Measurements from ENCODE around the gene B4GALNT3.

Gene B4GALNT3

GRCh38 chr12:507391-507796 lies 47.7 kb downstream of the B4GALNT3 start:
- no peak overlapping the region for H3K4me3 ChIP-seq (replicated peaks; ENCODE audit: low read depth, low read length)
- no peak for DNase-seq (ENCODE audit: extremely low read depth, low read depth)
- no peak for TF ChIP-seq CTCF (IDR thresholded peaks at IDR 0.05; ENCODE audit: low read depth, low read length, missing control alignments)

GRCh38 chr12:508145-508544 lies 48.4 kb downstream of the B4GALNT3 start:
- no peak overlapping the region for H3K4me3 ChIP-seq (replicated peaks; ENCODE audit: low read depth, low read length)
- DNase-seq (ENCODE audit: extremely low read depth, low read depth), result no peak
- TF ChIP-seq CTCF (IDR thresholded peaks at IDR 0.05; ENCODE audit: low read depth, low read length, missing control alignments), result no peak

GRCh38 chr12:508795-509194 lies 49.1 kb downstream of the B4GALNT3 start:
- H3K4me3 ChIP-seq (replicated peaks; ENCODE audit: low read depth, low read length), result no peak overlapping the region
- no peak for DNase-seq (ENCODE audit: extremely low read depth, low read depth)
- TF ChIP-seq CTCF (IDR thresholded peaks at IDR 0.05; ENCODE audit: low read depth, low read length, missing control alignments), result no peak

GRCh38 chr12:509500-509899 lies 49.8 kb downstream of the B4GALNT3 start:
- TF ChIP-seq CTCF (IDR thresholded peaks at IDR 0.05; ENCODE audit: low read depth, low read length, missing control alignments), result no peak
- no peak for DNase-seq (ENCODE audit: extremely low read depth, low read depth)
- no peak overlapping the region for H3K4me3 ChIP-seq (replicated peaks; ENCODE audit: low read depth, low read length)

GRCh38 chr12:510071-510825 lies 50.5 kb downstream of the B4GALNT3 start:
- no peak overlapping the region for H3K4me3 ChIP-seq (replicated peaks; ENCODE audit: low read depth, low read length)
- no peak for TF ChIP-seq CTCF (IDR thresholded peaks at IDR 0.05; ENCODE audit: low read depth, low read length, missing control alignments)
- DNase-seq (ENCODE audit: extremely low read depth, low read depth), result no peak

- no peak for TF ChIP-seq CTCF (IDR thresholded peaks at IDR 0.05; ENCODE audit: low read depth, low read length, missing control alignments)
- no peak for DNase-seq (ENCODE audit: extremely low read depth, low read depth)
- H3K4me3 ChIP-seq (replicated peaks; ENCODE audit: low read depth, low read length), result no peak overlapping the region
Measured at GRCh38 chr12:512933-513332, 53.2 kb downstream of the B4GALNT3 start.

GRCh38 chr12:513446-513845 lies 53.7 kb downstream of the B4GALNT3 start:
- no peak for DNase-seq (ENCODE audit: extremely low read depth, low read depth)
- no peak overlapping the region for H3K4me3 ChIP-seq (replicated peaks; ENCODE audit: low read depth, low read length)
- no peak for TF ChIP-seq CTCF (IDR thresholded peaks at IDR 0.05; ENCODE audit: low read depth, low read length, missing control alignments)

All from HFF-Myc (cell line).